HEK293T (cell line): ENCODE results near the gene FOCAD.

Experiments used
- CTCF ChIA-PET: fragments of 350-600 bp; formaldehyde crosslinking; extraction: SDS; loops from one replicate; lab custom pipeline; 2021; ENCODE audit warnings: antibody characterized with exemption, inconsistent platforms; lab: Yijun Ruan, JAX
- POLR2A ChIA-PET: fragments of 350-600 bp; formaldehyde crosslinking; extraction: SDS; loops from one replicate; lab custom pipeline; 2020; ENCODE audit warnings: antibody characterized with exemption, inconsistent platforms; lab: Yijun Ruan, JAX
- DNase-seq: peaks from one replicate; pipeline ENCODE4 v3.0.0; 2012; ENCODE audit warnings: mixed read lengths; ENCODE audit errors: extremely low spot score
- ARNT ChIP-seq: fragments of 450-650 bp; IDR thresholded peaks from 2 replicates; pipeline ENCODE4 v1.6.1; 2017; ENCODE audit warnings: mild to moderate bottlenecking
- BHLHE40 ChIP-seq: fragments of 450-650 bp; IDR thresholded peaks from 2 replicates; pipeline ENCODE4 v1.6.1; 2016; ENCODE audit warnings: mild to moderate bottlenecking, moderate library complexity, borderline replicate concordance
- CTBP1 ChIP-seq: fragments of 450-650 bp; IDR thresholded peaks from 2 replicates; pipeline ENCODE4 v1.6.1; 2016; ENCODE audit warnings: borderline replicate concordance
- ELF4 ChIP-seq: fragments of 450-650 bp; IDR thresholded peaks from 2 replicates; pipeline ENCODE4 v1.6.1; 2017; ENCODE audit warnings: antibody characterized with exemption
- FOXA1 ChIP-seq: fragments of 450-650 bp; IDR thresholded peaks from 2 replicates; pipeline ENCODE4 v1.6.1; 2016; ENCODE audit warnings: mild to moderate bottlenecking
- FOXK2 ChIP-seq: fragments of 450-650 bp; IDR thresholded peaks from 2 replicates; pipeline ENCODE4 v1.6.1; 2016; ENCODE audit warnings: mild to moderate bottlenecking
- FOXM1 ChIP-seq: fragments of 450-650 bp; IDR thresholded peaks from 2 replicates; pipeline ENCODE4 v1.6.1; 2017; ENCODE audit warnings: mild to moderate bottlenecking, borderline replicate concordance
- HDGF ChIP-seq: fragments of 450-650 bp; IDR thresholded peaks from 2 replicates; pipeline ENCODE4 v1.6.1; 2017; ENCODE audit warnings: antibody characterized with exemption, borderline replicate concordance
- L3MBTL2 ChIP-seq: fragments of 450-650 bp; conservative IDR thresholded peaks from 2 replicates; pipeline ENCODE4 v1.6.1; 2016; ENCODE audit warnings: mild to moderate bottlenecking
- LEF1 ChIP-seq: fragments of 450-650 bp; IDR thresholded peaks from 2 replicates; pipeline ENCODE4 v1.6.1; 2017; ENCODE audit warnings: mild to moderate bottlenecking, borderline replicate concordance
- NFRKB ChIP-seq: fragments of 450-650 bp; IDR thresholded peaks from 2 replicates; pipeline ENCODE4 v1.6.1; 2016; ENCODE audit warnings: mild to moderate bottlenecking, moderate library complexity
- SP1 ChIP-seq: fragments of 450-650 bp; IDR thresholded peaks from 2 replicates; pipeline ENCODE4 v1.6.1; 2017
- SUZ12 ChIP-seq: fragments of 450-650 bp; IDR thresholded peaks from 2 replicates; pipeline ENCODE4 v1.6.1; 2016; ENCODE audit warnings: mild to moderate bottlenecking
- TARDBP ChIP-seq: fragments of 450-650 bp; IDR thresholded peaks from 2 replicates; pipeline ENCODE4 v1.6.1; 2016
- ZNF384 ChIP-seq: fragments of 450-650 bp; IDR thresholded peaks from 2 replicates; pipeline ENCODE4 v1.6.1; 2016
- TF ChIP-seq, protein P1 (sequence below): fragments of 450-650 bp; IDR thresholded peaks from 2 replicates; pipeline ENCODE4 v1.6.1; 2016

FOCAD gene

DNA sequence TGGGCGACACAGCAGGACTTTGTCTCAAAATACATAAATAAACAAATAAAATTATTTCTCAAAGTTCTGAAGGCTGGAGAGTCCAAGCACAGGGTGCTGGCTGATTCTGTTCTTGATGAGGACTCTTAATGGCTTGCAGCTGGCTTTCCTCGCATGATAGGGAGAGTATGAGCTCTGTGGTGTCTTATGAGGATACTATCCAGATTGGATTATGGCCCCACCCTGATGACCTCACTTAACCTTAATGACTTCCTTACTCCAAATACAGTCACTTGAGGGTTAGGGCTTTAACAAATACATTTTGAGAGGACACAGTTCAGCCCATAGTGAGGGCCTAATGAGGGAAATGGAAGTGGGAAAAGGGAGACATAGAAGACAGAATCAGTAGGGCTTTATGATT is 87.7 kb downstream of the FOCAD start:
- CTCF ChIA-PET: no interaction called here

GRCh38 chr9:20775683-20776082 is 91.6 kb downstream of the FOCAD start:
- ChIA-PET POLR2A (no interaction called here), CTCF (no interaction called here)
- TF ChIP-seq CTBP1 (no peak), ELF4 (no peak), NFRKB (no peak), L3MBTL2 (no peak), FOXA1 (no peak), HDGF (no peak), ARNT (no peak), LEF1 (no peak), SP1 (no peak), FOXM1 (no peak), SUZ12 (no peak), BHLHE40 (no peak), ZNF384 (no peak), TARDBP (no peak), FOXK2 (no peak)
- TF ChIP-seq, protein P1, sequence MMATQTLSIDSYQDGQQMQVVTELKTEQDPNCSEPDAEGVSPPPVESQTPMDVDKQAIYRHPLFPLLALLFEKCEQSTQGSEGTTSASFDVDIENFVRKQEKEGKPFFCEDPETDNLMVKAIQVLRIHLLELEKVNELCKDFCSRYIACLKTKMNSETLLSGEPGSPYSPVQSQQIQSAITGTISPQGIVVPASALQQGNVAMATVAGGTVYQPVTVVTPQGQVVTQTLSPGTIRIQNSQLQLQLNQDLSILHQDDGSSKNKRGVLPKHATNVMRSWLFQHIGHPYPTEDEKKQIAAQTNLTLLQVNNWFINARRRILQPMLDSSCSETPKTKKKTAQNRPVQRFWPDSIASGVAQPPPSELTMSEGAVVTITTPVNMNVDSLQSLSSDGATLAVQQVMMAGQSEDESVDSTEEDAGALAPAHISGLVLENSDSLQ: no peak
- DNase-seq: no peak

More for the DNA sequence above, 87.7 kb downstream of the FOCAD start:
- POLR2A ChIA-PET: no interaction called here
- no peak for DNase-seq
- TF ChIP-seq ELF4: no peak
- no peak for TF ChIP-seq FOXK2
- no peak for TF ChIP-seq NFRKB
- no peak for TF ChIP-seq CTBP1
- TF ChIP-seq, protein P1: no peak
- no peak for TF ChIP-seq ARNT
- TF ChIP-seq SP1: no peak
- no peak for TF ChIP-seq LEF1
- no peak for TF ChIP-seq L3MBTL2
- TF ChIP-seq BHLHE40: no peak
- TF ChIP-seq FOXA1: no peak
- TF ChIP-seq FOXM1: no peak
- no peak for TF ChIP-seq HDGF
- TF ChIP-seq SUZ12: no peak
- TF ChIP-seq ZNF384: no peak
- no peak for TF ChIP-seq TARDBP

GRCh38 chr9:20781092-20781491 is 97.0 kb downstream of the FOCAD start:
- no peak for DNase-seq
- ChIA-PET POLR2A (no interaction called here), CTCF (no interaction called here)
- TF ChIP-seq LEF1: no peak
- TF ChIP-seq NFRKB: no peak
- no peak for TF ChIP-seq FOXM1
- TF ChIP-seq, protein P1: no peak
- TF ChIP-seq FOXK2: no peak
- TF ChIP-seq SUZ12: no peak
- no peak for TF ChIP-seq FOXA1
- no peak for TF ChIP-seq ELF4
- no peak for TF ChIP-seq CTBP1
- TF ChIP-seq ARNT: no peak
- TF ChIP-seq ZNF384: no peak

DNA sequence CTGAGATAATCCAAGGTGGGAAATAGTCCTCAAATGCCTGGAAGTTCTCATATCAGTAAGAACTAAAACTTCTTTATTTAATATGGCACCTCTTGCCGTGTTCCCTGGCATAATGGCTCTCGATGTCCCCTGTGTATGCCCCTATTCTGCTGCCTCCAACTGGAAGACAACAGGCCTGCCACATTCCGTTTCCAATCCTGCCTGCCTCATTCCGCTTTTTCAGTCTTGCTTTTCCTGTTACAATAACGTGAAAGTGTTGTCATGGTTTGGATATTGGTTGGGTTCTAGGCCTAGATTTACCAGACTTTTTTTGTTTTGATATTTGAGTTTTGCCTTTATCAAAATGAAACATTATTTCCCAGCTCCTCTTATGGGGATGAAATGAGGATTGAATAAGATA is 98.2 kb downstream of the FOCAD start:
- no peak for TF ChIP-seq ARNT
- POLR2A ChIA-PET: no interaction called here
- CTCF ChIA-PET: interaction anchor here (0.7 kb wide), 1 partner anchor 258 kb away, joined by 3 read pairs; no protein-coding TSS in a partner anchor
- no peak for DNase-seq

DNA sequence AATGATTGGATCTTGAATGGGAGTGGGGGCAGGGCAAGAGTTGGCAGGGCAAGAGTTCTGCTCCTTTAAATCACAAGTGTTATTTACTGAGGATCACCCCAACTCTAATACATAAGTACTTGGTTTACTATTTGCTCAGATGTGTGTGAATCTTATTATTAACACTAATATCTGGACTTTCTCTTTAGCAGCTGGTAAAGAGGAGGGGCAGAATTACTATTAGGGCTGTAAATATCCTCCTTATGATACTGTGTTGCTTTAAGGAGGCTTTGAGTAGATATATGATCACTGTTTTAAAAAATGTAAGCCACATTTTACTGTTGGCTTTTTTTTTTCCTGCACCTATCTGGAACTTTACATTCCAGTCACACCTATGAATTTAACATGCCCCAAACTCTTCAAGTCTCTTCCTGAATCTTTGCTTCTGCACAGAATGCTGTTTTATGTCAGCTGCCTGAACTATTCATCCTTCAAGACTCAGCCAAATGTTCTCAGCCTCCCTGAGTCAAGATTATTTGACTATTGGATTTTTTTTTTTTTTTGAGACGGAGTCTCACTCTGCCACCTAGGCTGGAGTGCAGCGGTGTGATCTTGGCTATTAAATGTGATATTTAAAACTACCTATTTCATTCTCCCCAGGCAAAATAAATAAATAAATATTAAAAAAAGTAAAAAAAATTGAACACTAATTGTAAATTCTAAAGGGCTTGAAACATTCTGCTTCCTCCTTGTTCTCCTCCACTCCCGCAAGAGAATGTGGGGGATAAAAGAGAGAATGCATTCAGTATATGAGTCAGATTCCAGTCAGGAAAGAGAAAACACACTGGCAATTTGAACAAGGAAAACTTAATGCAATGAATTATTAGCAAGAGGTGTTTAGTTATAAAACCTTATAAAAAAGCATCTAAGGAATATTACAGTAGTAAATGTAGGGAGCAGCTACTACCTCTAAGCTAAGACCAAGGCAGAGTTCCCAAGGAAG is 99.3 kb downstream of the FOCAD start:
- no peak for TF ChIP-seq ELF4
- no peak for TF ChIP-seq ZNF384
- no peak for TF ChIP-seq SP1
- ChIA-PET CTCF (no interaction called here), POLR2A (no interaction called here)
- no peak for DNase-seq

GRCh38 chr9:20784196-20784595 is 100.1 kb downstream of the FOCAD start:
- TF ChIP-seq L3MBTL2 (no peak), BHLHE40 (no peak), SUZ12 (no peak), CTBP1 (no peak), HDGF (no peak), FOXK2 (no peak), SP1 (no peak), LEF1 (no peak), TARDBP (no peak), NFRKB (no peak), ARNT (no peak), FOXA1 (no peak), ZNF384 (no peak), ELF4 (no peak), FOXM1 (no peak)
- TF ChIP-seq, protein P1: no peak
- CTCF ChIA-PET: no interaction called here
- DNase-seq: no peak
- POLR2A ChIA-PET: no interaction called here
